ENCODE results near the gene PARD6B. TPM values are rescaled to one million over a fixed set of nuclear protein-coding genes. Genes with fewer than 3 reads are reported as not detected.

Gene PARD6B
- total RNA-seq, 4 donors from 2014 or later = 0.72 to 15.3 (median 2.3) TPM

GRCh38 chr20:50733644-50734349 lies 2.4 kb downstream of the PARD6B start:
- ATAC-seq (no peak), DNase-seq (no peak)
- Histone ChIP-seq H3K27ac (no peak overlapping the region), H3K36me3 (no peaks in the 10 kb centered on the region), H3K4me3 (no peak overlapping the region), H3K9me3 (no peaks in the 10 kb centered on the region), H3K4me1 (peaks cover 14 to 25% of the 10 kb centered on the region in 2 donors), H3K27me3 (no peaks in the 10 kb centered on the region)
- intact Hi-C loops (cut with DNase I; ENCODE audit: low total_unique reads) = loop anchor here (10.0 kb wide), 1 partner anchor 219 kb away; the partner anchor contains the start of gene PTPN1
- TF ChIP-seq POLR2A (IDR thresholded peaks at IDR 0.05) (no peak), CTCF (IDR thresholded peaks at IDR 0.05 in 4 of 5, conservative IDR thresholded peaks at IDR 0.05 in 1 of 5) (no peak)
- in situ Hi-C loops (cut with MboI; ENCODE audit: low sequenced_read_pairs in 4 of 4) = loop anchor here in 1 of 4 donors (25.0 kb wide), 1 partner anchor 246 kb away; no protein-coding TSS in a partner anchor

DNA sequence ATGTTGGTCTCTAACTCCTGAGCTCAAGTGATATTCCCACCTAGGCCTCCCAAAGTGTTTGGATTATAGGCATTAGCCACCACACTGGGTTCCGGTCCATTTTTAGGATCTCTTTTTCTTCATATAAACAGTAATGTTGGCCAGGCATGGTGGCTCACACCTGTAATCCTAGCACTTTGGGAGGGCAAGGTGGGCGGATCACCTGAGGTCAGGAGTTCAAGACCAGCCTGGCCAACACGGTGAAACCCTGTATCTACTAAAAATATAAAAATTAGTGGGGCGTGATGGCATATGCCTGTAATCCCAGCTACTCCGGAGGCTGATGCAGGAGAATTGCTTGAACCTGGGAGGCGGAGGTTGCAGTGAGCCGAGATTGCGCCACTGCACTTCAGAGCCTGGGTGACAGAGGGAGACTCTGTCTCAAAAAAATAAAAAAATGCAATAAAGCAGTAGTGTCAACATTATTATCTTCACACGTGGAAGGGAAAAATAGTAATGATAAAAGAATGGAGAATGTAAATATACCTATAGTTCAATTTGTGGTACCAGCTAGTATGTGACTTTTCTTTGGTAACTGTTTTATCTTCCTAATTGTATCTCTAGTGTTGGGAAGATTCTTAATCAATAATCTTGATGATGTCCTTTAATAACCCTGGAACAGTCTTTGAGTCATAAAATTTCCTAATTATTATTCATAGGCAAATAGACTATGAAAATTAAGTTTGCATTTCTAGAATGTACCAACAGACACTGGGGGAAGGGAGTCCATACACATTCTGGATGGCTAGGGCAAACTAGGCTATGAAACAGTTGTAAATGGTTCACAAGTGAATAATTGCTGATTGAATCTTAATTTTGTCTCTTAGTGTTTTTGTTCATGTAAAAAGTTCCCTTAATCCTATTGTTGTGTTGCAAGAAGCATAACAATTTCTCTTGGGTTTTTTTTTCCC lies 3.6 kb downstream of the PARD6B start:
- in situ Hi-C loops (cut with MboI; ENCODE audit: low sequenced_read_pairs in 4 of 4) = loop anchor here in 1 of 4 donors (25.0 kb wide), 1 partner anchor 248 kb away; no protein-coding TSS in a partner anchor
- DNase-seq = no peak
- intact Hi-C loops (cut with DNase I; ENCODE audit: low total_unique reads) = loop anchor here (10.0 kb wide), 1 partner anchor 220 kb away; the partner anchor contains the start of gene PTPN1

GRCh38 chr20:50735813-50736212 lies 4.4 kb downstream of the PARD6B start:
- intact Hi-C loops (cut with DNase I; ENCODE audit: low total_unique reads) = loop anchor here (10.0 kb wide), 1 partner anchor 221 kb away; the partner anchor contains the start of gene PTPN1
- H3K4me3 ChIP-seq = no peak overlapping the region
- no peak overlapping the region for H3K27ac ChIP-seq
- H3K27me3 ChIP-seq = no peaks in the 10 kb centered on the region
- ATAC-seq (no peak), DNase-seq (no peak)
- H3K4me1 ChIP-seq = peaks cover 9 to 21% of the 10 kb centered on the region in 2 donors
- in situ Hi-C loops (cut with MboI; ENCODE audit: low sequenced_read_pairs in 4 of 4) = loop anchor here in 1 of 4 donors (25.0 kb wide), 1 partner anchor 249 kb away; no protein-coding TSS in a partner anchor
- no peaks in the 10 kb centered on the region for H3K9me3 ChIP-seq
- no peaks in the 10 kb centered on the region for H3K36me3 ChIP-seq
- no peak for TF ChIP-seq CTCF (IDR thresholded peaks at IDR 0.05 in 4 of 5, conservative IDR thresholded peaks at IDR 0.05 in 1 of 5)

More for the DNA sequence above, 3.6 kb downstream of the PARD6B start:
- H3K27me3 ChIP-seq = no peaks in the 10 kb centered on the region
- no peaks in the 10 kb centered on the region for H3K36me3 ChIP-seq
- H3K27ac ChIP-seq = no peak overlapping the region
- TF ChIP-seq CTCF (IDR thresholded peaks at IDR 0.05 in 4 of 5, conservative IDR thresholded peaks at IDR 0.05 in 1 of 5) (no peak), POLR2A (IDR thresholded peaks at IDR 0.05) (no peak)
- no peaks in the 10 kb centered on the region for H3K9me3 ChIP-seq
- no peak for ATAC-seq
- peaks cover 14 to 25% of the 10 kb centered on the region in 2 donors for H3K4me1 ChIP-seq
- H3K4me3 ChIP-seq = no peak overlapping the region

DNA sequence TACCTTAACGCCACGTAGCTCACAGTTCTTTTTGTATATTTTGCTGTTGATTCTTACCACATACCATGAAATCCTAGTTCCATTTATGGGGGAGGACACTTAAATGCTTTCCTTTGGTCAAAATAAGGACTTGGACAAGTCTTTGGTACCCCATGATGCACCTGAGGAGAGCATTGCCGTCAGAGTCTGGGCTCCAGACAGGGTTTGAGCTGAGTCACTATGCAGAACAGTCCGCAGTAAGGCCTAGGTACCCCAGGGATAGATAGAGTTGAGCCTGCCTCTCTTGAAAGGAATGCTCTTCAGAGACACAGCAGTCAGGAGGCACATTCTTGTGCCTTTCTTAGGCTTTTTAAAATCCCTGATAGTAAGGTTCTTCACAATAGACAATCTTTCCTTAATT lies 6.0 kb downstream of the PARD6B start:
- Histone ChIP-seq H3K27ac (no peak overlapping the region), H3K36me3 (no peaks in the 10 kb centered on the region), H3K9me3 (no peaks in the 10 kb centered on the region), H3K4me3 (no peak overlapping the region), H3K27me3 (no peaks in the 10 kb centered on the region), H3K4me1 (peaks cover 4 to 17% of the 10 kb centered on the region in 2 donors)
- in situ Hi-C loops (cut with MboI; ENCODE audit: low sequenced_read_pairs in 4 of 4) (loop anchor here in 1 of 4 donors (25.0 kb wide), 1 partner anchor 250 kb away; no protein-coding TSS in a partner anchor), intact Hi-C loops (cut with DNase I; ENCODE audit: low total_unique reads) (loop anchor here (10.0 kb wide), 1 partner anchor 223 kb away; the partner anchor contains the start of gene PTPN1)
- TF ChIP-seq POLR2A (IDR thresholded peaks at IDR 0.05) (no peak), CTCF (IDR thresholded peaks at IDR 0.05 in 4 of 5, conservative IDR thresholded peaks at IDR 0.05 in 1 of 5) (no peak)
- DNase-seq (no peak), ATAC-seq (no peak)

Data from gastrocnemius medialis (tissue), 4 donors.